Endothelial cell of umbilical vein (primary cell): ENCODE data around the gene STAC2. TPM values are rescaled to one million over a fixed set of nuclear protein-coding genes. Genes with fewer than 3 reads are reported as not detected.

ENCODE experiments used
- BruUV-seq: library from RNA; stranded (reverse); fragments of 400-500 nt; replicated peaks from 2 replicates; lab custom pipeline; 2021; lab: Mats Ljungman, UMichigan
- CTCF ChIA-PET: fragments of 300-600, 350-600 bp; sonication (Branson Sonifier 250); formaldehyde crosslinking; loops from one replicate; lab custom pipeline; 2021; ENCODE audit warnings: antibody characterized with exemption, inconsistent platforms; lab: Charles Lee
- POLR2A ChIA-PET: fragments of 300-600, 350-600 bp; sonication (Branson Sonifier 250); formaldehyde crosslinking; loops from one replicate; lab custom pipeline; 2021; ENCODE audit warnings: antibody characterized with exemption, inconsistent platforms; lab: Charles Lee
- DNase-seq: peaks from one replicate; pipeline ENCODE4 v3.0.0-alpha.2; 2011; ENCODE audit warnings: low read depth, low spot score
- FAIRE-seq: peaks from 2 replicates; lab custom pipeline; 2011; peaks lifted over from hg19 to GRCh38; lab: Jason Lieb, UNC
- H2AFZ ChIP-seq: 2 replicates; pipeline ENCODE4 v1.6.0; 2012; ENCODE audit warnings: low read depth, low read length, control low read depth, inconsistent platforms
- H3K27ac ChIP-seq: 2 replicates; pipeline ENCODE4 v1.5.1; 2011; ENCODE audit warnings: low read depth, mild to moderate bottlenecking, control low read depth, low read length, moderate library complexity; ENCODE audit not compliant: insufficient read depth
- H3K27me3 ChIP-seq, 2 experiments: 2 replicates each; pipeline versions ENCODE4 v1.6.0 to v1.6.1; 2011; ENCODE audit warnings: low read length in 2 of 2, mixed read lengths in 1 of 2; ENCODE audit not compliant: control insufficient read depth in 2 of 2, insufficient read depth in 2 of 2
- H3K36me3 ChIP-seq, 2 experiments: 2 replicates in 1 of 2; 3 replicates in 1 of 2; pipeline ENCODE4 v1.5.1; 2011; ENCODE audit warnings: low read length in 2 of 2, mild to moderate bottlenecking in 1 of 2, moderate library complexity in 1 of 2; ENCODE audit not compliant: control insufficient read depth in 2 of 2, insufficient read depth in 2 of 2; ENCODE audit errors: extremely low read depth in 1 of 2
- H3K4me1 ChIP-seq: 3 replicates; pipeline ENCODE4 v1.5.1; 2011; ENCODE audit warnings: mild to moderate bottlenecking, low read length; ENCODE audit not compliant: control insufficient read depth, insufficient read depth; ENCODE audit errors: extremely low read depth
- H3K4me2 ChIP-seq: 2 replicates; pipeline ENCODE4 v1.6.1; 2011; ENCODE audit warnings: low read length, control low read depth, mixed read lengths; ENCODE audit not compliant: insufficient read depth
- H3K4me3 ChIP-seq, 3 experiments: fragments of 200-600 bp in 1 of 3; sonication (generic), shearing (Covaris generic) in 1 of 3; replicated peaks in 1 of 3; 2 replicates each; pipeline ENCODE4 v1.5.1; 2011 to 2016; ENCODE audit warnings: control low read depth in 3 of 3, low read length in 3 of 3, mild to moderate bottlenecking in 2 of 3, inconsistent platforms in 1 of 3, low read depth in 1 of 3, moderate library complexity in 1 of 3; ENCODE audit not compliant: insufficient read depth in 1 of 3
- H3K79me2 ChIP-seq: 2 replicates; pipeline ENCODE4 v1.6.0; 2012; ENCODE audit warnings: low read length, inconsistent platforms; ENCODE audit not compliant: control insufficient read depth, insufficient read depth
- H3K9ac ChIP-seq: replicated peaks from 2 replicates; pipeline ENCODE3; 2011; ENCODE audit warnings: low read length, control low read depth; ENCODE audit not compliant: insufficient read depth; ENCODE audit errors: extremely low read depth
- H3K9me1 ChIP-seq: replicated peaks from 3 replicates; pipeline ENCODE4 v1.6.0; 2011; ENCODE audit warnings: mild to moderate bottlenecking, low read length; ENCODE audit not compliant: control insufficient read depth, insufficient read depth; ENCODE audit errors: extremely low read depth
- H3K9me3 ChIP-seq: replicated peaks from 2 replicates; pipeline ENCODE4 v1.5.1; 2012; ENCODE audit warnings: low read length, inconsistent platforms; ENCODE audit not compliant: control insufficient read depth, insufficient read depth
- H4K20me1 ChIP-seq: replicated peaks from 2 replicates; pipeline ENCODE3; 2011; ENCODE audit warnings: mild to moderate bottlenecking, low read length; ENCODE audit not compliant: control insufficient read depth, insufficient read depth; ENCODE audit errors: extremely low read depth
- FOS ChIP-seq: IDR thresholded peaks from 2 replicates; pipeline ENCODE4 v1.6.1; 2011; ENCODE audit warnings: mild to moderate bottlenecking, low read length, moderate library complexity, borderline replicate concordance; ENCODE audit not compliant: insufficient read depth
- JUN ChIP-seq: IDR thresholded peaks from 2 replicates; pipeline ENCODE4 v1.6.1; 2011; ENCODE audit warnings: borderline replicate concordance, low read depth; ENCODE audit not compliant: insufficient read length, insufficient read depth
- MYC ChIP-seq: IDR thresholded peaks from one replicate; pipeline ENCODE4 v1.6.1; 2011; ENCODE audit warnings: mild to moderate bottlenecking, low read depth, low read length
- dilution Hi-C: fragments of 300-500 bp; cut with MboI; formaldehyde crosslinking; loops from one replicate; pipeline ENCODE4 v1.15.0; 2019; ENCODE audit warnings: low sequenced_read_pairs; ENCODE audit not compliant: extremely low pct_ligation_motif_present
- intact Hi-C: fragments of 100-400 bp; cut with micrococcal nuclease; formaldehyde crosslinking; loops from one replicate; pipeline ENCODE4 v1.10.0; 2022
- polyA plus RNA-seq, 4 experiments: library from polyadenylated mRNA; depleted of rRNA in 3 of 4; stranded (reverse) in 3 of 4; unstranded in 1 of 4; fragments of >200 nt; gene quantifications; 2 replicates each; pipeline versions ENCODE4 v1.2.1 to v1.2.3, GENCODE V29; 2011 to 2012; ENCODE audit warnings: missing spikeins in 1 of 4
- total RNA-seq: library from RNA; stranded (reverse); gene quantifications from 2 replicates; pipeline ENCODE4 v1.2.3, GENCODE V29; 2021
- TF ChIP-seq, protein P1 (sequence below): IDR thresholded peaks from 2 replicates; pipeline ENCODE4 v1.6.1; 2011; ENCODE audit not compliant: insufficient read depth, insufficient read length
- TF ChIP-seq, protein P2 (sequence below), 2 donors: IDR thresholded peaks; 1 replicate in 1 of 2; 2 replicates in 1 of 2; pipeline ENCODE4 v1.5.1; 2011; ENCODE audit warnings: low read length in 2 of 2, mild to moderate bottlenecking in 2 of 2, moderate library complexity in 2 of 2, control low read depth in 1 of 2, inconsistent platforms in 1 of 2, low read depth in 1 of 2; ENCODE audit not compliant: insufficient read depth in 1 of 2; ENCODE audit errors: extremely low read depth in 1 of 2

STAC2 gene
- total and polyA plus RNA-seq, 2 donors (not counting 3 experiments of a cell fraction or from before 2014, with no cell fraction given), result not detected

DNA sequence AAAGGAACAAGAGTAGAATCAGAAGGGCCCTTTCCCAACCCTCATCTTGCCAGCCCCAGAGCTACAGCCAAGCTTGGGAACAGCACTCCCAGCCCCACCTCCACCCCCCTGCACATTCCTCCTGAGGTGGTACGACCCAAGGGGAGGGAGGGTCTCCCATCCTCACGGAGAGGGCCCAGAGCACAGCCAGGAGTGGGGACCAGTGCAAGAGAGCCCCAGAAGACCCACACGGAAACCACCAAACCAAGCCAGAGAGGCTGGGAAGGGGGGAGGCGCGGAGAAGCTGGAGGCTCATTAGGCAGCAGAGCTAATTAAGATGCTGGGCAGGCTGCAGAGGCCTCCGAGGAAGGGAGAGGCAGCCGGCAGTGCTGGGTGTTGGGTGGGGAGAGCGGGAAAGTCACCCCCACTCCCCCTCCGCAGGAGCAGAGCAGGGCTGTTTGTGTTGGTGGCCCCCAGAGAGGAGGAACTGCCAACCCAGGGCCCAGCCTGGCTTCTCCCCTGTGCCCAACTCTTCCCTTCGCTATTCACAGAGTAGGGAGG is 30.7 kb downstream of the STAC2 start:
- Histone ChIP-seq H3K4me2 (no peak overlapping the region), H3K4me1 (peaks cover 6% of the 10 kb centered on the region), H3K27me3 (no peaks in the 10 kb centered on the region), H3K79me2 (peaks cover 18% of the 10 kb centered on the region), H3K9me1 (no peaks in the 10 kb centered on the region), H3K36me3 (peaks cover 3 to 17% of the 10 kb centered on the region in 2 experiments), H2AFZ (no peak overlapping the region), H4K20me1 (no peaks in the 10 kb centered on the region), H3K4me3 (no peak overlapping the region), H3K9ac (no peak overlapping the region), H3K9me3 (no peaks in the 10 kb centered on the region), H3K27ac (no peak overlapping the region)
- DNase-seq, result no peak
- no TSS peak for BruUV-seq
- TF ChIP-seq MYC (no peak), FOS (no peak)
- TF ChIP-seq, protein P1, sequence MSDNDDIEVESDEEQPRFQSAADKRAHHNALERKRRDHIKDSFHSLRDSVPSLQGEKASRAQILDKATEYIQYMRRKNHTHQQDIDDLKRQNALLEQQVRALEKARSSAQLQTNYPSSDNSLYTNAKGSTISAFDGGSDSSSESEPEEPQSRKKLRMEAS, result no peak
- intact Hi-C loops (loop anchor here (2.0 kb wide), 1 partner anchor 16 kb away; no protein-coding TSS in a partner anchor), dilution Hi-C loops (no loop called here)
- no peak for FAIRE-seq
- POLR2A ChIA-PET, result no interaction called here
- CTCF ChIA-PET, result interaction anchor here (1.0 to 3.0 kb wide), 7 partner anchors 11 to 51 kb away, joined by 3 to 14 read pairs (median 8); no protein-coding TSS in a partner anchor

GRCh38 chr17:39194089-39194984 is 31.4 kb downstream of the STAC2 start:
- Histone ChIP-seq H3K9ac (no peak overlapping the region), H3K27me3 (no peaks in the 10 kb centered on the region), H4K20me1 (no peaks in the 10 kb centered on the region), H3K9me3 (no peaks in the 10 kb centered on the region), H3K4me3 (no peak overlapping the region), H3K9me1 (no peaks in the 10 kb centered on the region), H3K27ac (no peak overlapping the region), H3K4me2 (no peak overlapping the region), H3K4me1 (peaks cover 3% of the 10 kb centered on the region), H3K36me3 (peaks cover 3 to 17% of the 10 kb centered on the region in 2 experiments), H2AFZ (no peak overlapping the region), H3K79me2 (peaks cover 18% of the 10 kb centered on the region)
- intact Hi-C loops, result loop anchor here (2.0 kb wide), 1 partner anchor 16 kb away; no protein-coding TSS in a partner anchor
- DNase-seq, result no peak
- no peak for FAIRE-seq
- CTCF ChIA-PET, result interaction anchor here (1.0 to 3.0 kb wide), 7 partner anchors 10 to 52 kb away, joined by 3 to 14 read pairs (median 8); no protein-coding TSS in a partner anchor
- dilution Hi-C loops, result no loop called here
- POLR2A ChIA-PET, result no interaction called here
- TF ChIP-seq, protein P2, sequence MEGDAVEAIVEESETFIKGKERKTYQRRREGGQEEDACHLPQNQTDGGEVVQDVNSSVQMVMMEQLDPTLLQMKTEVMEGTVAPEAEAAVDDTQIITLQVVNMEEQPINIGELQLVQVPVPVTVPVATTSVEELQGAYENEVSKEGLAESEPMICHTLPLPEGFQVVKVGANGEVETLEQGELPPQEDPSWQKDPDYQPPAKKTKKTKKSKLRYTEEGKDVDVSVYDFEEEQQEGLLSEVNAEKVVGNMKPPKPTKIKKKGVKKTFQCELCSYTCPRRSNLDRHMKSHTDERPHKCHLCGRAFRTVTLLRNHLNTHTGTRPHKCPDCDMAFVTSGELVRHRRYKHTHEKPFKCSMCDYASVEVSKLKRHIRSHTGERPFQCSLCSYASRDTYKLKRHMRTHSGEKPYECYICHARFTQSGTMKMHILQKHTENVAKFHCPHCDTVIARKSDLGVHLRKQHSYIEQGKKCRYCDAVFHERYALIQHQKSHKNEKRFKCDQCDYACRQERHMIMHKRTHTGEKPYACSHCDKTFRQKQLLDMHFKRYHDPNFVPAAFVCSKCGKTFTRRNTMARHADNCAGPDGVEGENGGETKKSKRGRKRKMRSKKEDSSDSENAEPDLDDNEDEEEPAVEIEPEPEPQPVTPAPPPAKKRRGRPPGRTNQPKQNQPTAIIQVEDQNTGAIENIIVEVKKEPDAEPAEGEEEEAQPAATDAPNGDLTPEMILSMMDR (IDR thresholded peaks at IDR 0.05; ENCODE audit: extremely low read depth in 1 of 2, insufficient read depth in 1 of 2, low read depth in 1 of 2, low read length in 2 of 2), result peak in 1 of 2 donors; percentile 32
- TF ChIP-seq JUN, result no peak
- no TSS peak for BruUV-seq
